Measurements from ENCODE around the gene HIGD1A. TPM values are rescaled to one million over a fixed set of nuclear protein-coding genes. Genes with fewer than 3 reads are reported as not detected.

The HIGD1A gene
- total RNA-seq: 75.3 and 155 TPM in 2 replicates

GRCh38 chr3:42804106-42804830 is at the start of gene HIGD1A:
Gene HIGD1A, minus strand, starts transcription at chr3:42804490. Its CDS starts 10,237 bp downstream, at chr3:42794253.

GRCh38 chr3:42809202-42809601 is 4.9 kb upstream of the HIGD1A start, which contains the start of gene ACKR2:
Gene ACKR2, plus strand, starts transcription at chr3:42809445. Its CDS starts 55,058 bp downstream, at chr3:42864503.

DNA sequence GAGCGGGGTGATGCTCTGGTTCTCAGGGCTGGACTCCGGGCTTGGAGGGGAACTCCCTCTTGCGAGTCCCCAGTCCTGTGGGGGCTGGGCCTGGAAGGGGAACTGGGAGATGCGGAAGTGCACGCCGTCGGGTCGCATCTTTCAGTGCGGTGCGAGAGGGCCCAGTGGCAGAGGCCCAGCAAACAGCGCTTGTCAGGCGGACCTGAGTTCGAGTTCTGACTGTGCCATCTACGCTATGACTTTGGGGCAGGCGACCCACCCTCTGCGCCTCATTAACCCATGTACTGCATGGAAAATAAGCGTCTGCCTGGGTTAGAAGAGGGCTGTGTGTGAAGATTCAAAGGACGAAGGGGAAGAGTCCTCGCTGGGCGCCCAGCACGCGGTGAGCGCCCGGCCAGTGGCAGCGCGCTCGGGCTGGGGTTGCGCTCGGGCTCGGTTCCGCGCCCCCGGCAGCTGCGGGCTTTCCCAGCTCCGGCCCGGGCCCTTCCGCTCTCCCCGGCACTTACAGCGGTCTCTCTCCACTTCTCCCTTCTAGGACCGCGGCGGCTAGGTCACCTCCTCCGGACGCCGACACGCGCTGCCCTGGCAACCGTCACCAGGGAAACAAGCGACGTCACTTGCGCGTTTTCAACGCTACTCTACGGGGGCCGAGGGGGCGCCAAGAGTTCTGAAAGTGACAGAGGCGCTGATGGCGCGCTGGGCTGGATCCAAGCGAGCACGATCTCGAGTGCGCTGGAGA is 31.5 kb downstream of the HIGD1A start, which contains the start of gene CCDC13:
TSS of gene CCDC13 (minus strand) at position 584 of the 739 bp plus-strand sequence. CDS start 14,908 bp downstream, outside the sequence.

Small RNA genes lying within 50 kb of the gene (small RNA-seq; reads per million reads assigned to genes)
- not detected for gene CCDC13 (ENCODE audit: low replicate concordance)

Other genes with a start within 250 kb of the HIGD1A start
- 40.9 and 79.0 TPM in 2 replicates for gene SEC22C, start 222.5 kb downstream of the HIGD1A start, total RNA-seq
- gene SS18L2, start 213.6 kb downstream of the HIGD1A start, total RNA-seq: 6.6 and 14.7 TPM in 2 replicates
- gene NKTR, start 203.8 kb downstream of the HIGD1A start, total RNA-seq: 40.7 and 83.8 TPM in 2 replicates
- gene ZBTB47, start 150.8 kb downstream of the HIGD1A start, total RNA-seq: 26.0 and 35.4 TPM in 2 replicates
- not detected in 2 replicates for gene KLHL40, start 119.0 kb downstream of the HIGD1A start, total RNA-seq
- gene HHATL, start 101.7 kb downstream of the HIGD1A start, total RNA-seq: not detected in 2 replicates
- gene CCDC13, start 31.2 kb downstream of the HIGD1A start, total RNA-seq: 0.22 and 0.57 TPM in 2 replicates
- gene ACKR2, start 5.0 kb upstream of the HIGD1A start, total RNA-seq: 0.14 TPM in 1 of 2 replicates, not detected in the other
- gene CYP8B1, start 71.4 kb upstream of the HIGD1A start, total RNA-seq: not detected in 2 replicates
- 1.1 and 1.3 TPM in 2 replicates for gene ZNF662, start 101.7 kb upstream of the HIGD1A start, total RNA-seq
- 0.22 and 0.29 TPM in 2 replicates for gene GASK1A, start 174.8 kb upstream of the HIGD1A start, total RNA-seq